CD4-positive, alpha-beta T cell (primary cell): Measurements from ENCODE around the gene CDK5R2. TPM values are rescaled to one million over a fixed set of nuclear protein-coding genes. Genes with fewer than 3 reads are reported as not detected.

Experiments used
- ATAC-seq: fragments of 200-7000 bp; cut with Tn5 transposase; one replicate; pipeline ENCODE4 v1.10.0; 2022; ENCODE audit warnings: mild to moderate bottlenecking; ENCODE audit not compliant: poor library complexity
- CTCF ChIA-PET: fragments of 350-600 bp; sonication (Branson Sonifier 250); formaldehyde crosslinking; loops from one replicate; lab custom pipeline; 2021; ENCODE audit warnings: antibody characterized with exemption, inconsistent platforms; lab: Charles Lee
- POLR2A ChIA-PET: fragments of 350-600 bp; sonication (Branson Sonifier 250); formaldehyde crosslinking; loops from one replicate; lab custom pipeline; 2021; ENCODE audit warnings: antibody characterized with exemption, inconsistent platforms; lab: Charles Lee
- DNase-seq, 14 experiments: peaks; one replicate each; pipeline ENCODE4 v3.0.0-alpha.2; 2013 to 2020; ENCODE audit warnings: mixed read lengths in 2 of 14
- H3K27ac ChIP-seq, 2 donors: one replicate each; pipeline versions ENCODE4 v1.5.1 to v1.7.0; 2013; ENCODE audit warnings: low read length in 2 of 2, low read depth in 1 of 2, mild to moderate bottlenecking in 1 of 2
- H3K27me3 ChIP-seq, 2 experiments: 1 replicate in 1 of 2; 2 replicates in 1 of 2; pipeline versions ENCODE4 v1.6.1 to v1.7.0; 2013; ENCODE audit warnings: low read length in 2 of 2, control low read depth in 1 of 2, mild to moderate bottlenecking in 1 of 2, moderate library complexity in 1 of 2; ENCODE audit not compliant: insufficient read depth in 2 of 2, control insufficient read depth in 1 of 2
- H3K36me3 ChIP-seq: one replicate; pipeline ENCODE4 v1.6.1; 2013; ENCODE audit warnings: low read length, control low read depth; ENCODE audit not compliant: insufficient read depth
- H3K4me1 ChIP-seq: one replicate; pipeline ENCODE4 v1.6.1; 2013; ENCODE audit warnings: low read length, control low read depth; ENCODE audit not compliant: insufficient read depth
- H3K4me3 ChIP-seq: one replicate; pipeline ENCODE4 v1.5.1; 2013; ENCODE audit warnings: mild to moderate bottlenecking, low read length, moderate library complexity
- H3K9me3 ChIP-seq, 2 experiments: 1 replicate in 1 of 2; 2 replicates in 1 of 2; pipeline versions ENCODE4 v1.6.1 to v1.7.0; 2013; ENCODE audit warnings: low read length in 2 of 2, mild to moderate bottlenecking in 2 of 2, control low read depth in 1 of 2, moderate library complexity in 1 of 2; ENCODE audit not compliant: control insufficient read depth in 1 of 2, insufficient read depth in 1 of 2
- H3K27ac Mint-ChIP-seq: one replicate; pipeline ENCODE4 v1.8.0; 2020; ENCODE audit warnings: mixed read lengths
- H3K27me3 Mint-ChIP-seq: one replicate; pipeline ENCODE4 v1.8.0; 2021; ENCODE audit warnings: mixed read lengths
- H3K36me3 Mint-ChIP-seq: one replicate; pipeline ENCODE4 v1.8.0; 2021; ENCODE audit warnings: low read depth, mixed read lengths
- H3K4me1 Mint-ChIP-seq: one replicate; pipeline ENCODE4 v1.8.0; 2021; ENCODE audit warnings: low read depth, mixed read lengths
- H3K4me3 Mint-ChIP-seq: one replicate; pipeline ENCODE4 v1.8.0; 2020; ENCODE audit warnings: mild to moderate bottlenecking, mixed read lengths
- H3K9me3 Mint-ChIP-seq: one replicate; pipeline ENCODE4 v1.8.0; 2020; ENCODE audit warnings: mixed read lengths
- CTCF ChIP-seq: fragments of 200-600 bp; IDR thresholded peaks from one replicate; pipeline ENCODE4 v1.8.0; 2022; ENCODE audit warnings: antibody characterized with exemption, mild to moderate bottlenecking
- intact Hi-C, 2 experiments: fragments of 100-400 bp; cut with DNase I in 1 of 2; cut with micrococcal nuclease in 1 of 2; formaldehyde crosslinking; loops; one replicate each; pipeline versions ENCODE4 v1.15.1 to v1.9.0; 2023 to 2025; cut with DNase I, micrococcal nuclease
- microRNA-seq: library from miRNA; unstranded; fragments of <30 nt; microRNA quantifications from one replicate; pipeline ENCODE4 v1.2.0, GENCODE V29; 2021; ENCODE audit warnings: borderline microRNAs expressed, borderline replicate concordance
- total RNA-seq, 174 experiments: library from RNA in 2 of 174; stranded (reverse) in 2 of 174; gene quantifications; one replicate each; pipeline ENCODE4 v1.2.3 and lab custom pipeline; 2021 to 2026

CDK5R2 gene
- total RNA-seq, 2 experiments from 2014 or later: not detected

- ATAC-seq (no peak), DNase-seq (no peak)
- no peaks in the 10 kb centered on the region for H3K4me1 ChIP-seq
- Mint-ChIP-seq H3K27ac (no peak overlapping the region), H3K27me3 (peaks cover 50% of the 10 kb centered on the region), H3K36me3 (no peaks in the 10 kb centered on the region), H3K4me3 (no peak overlapping the region), H3K9me3 (no peaks in the 10 kb centered on the region), H3K4me1 (no peaks in the 10 kb centered on the region)
- peaks cover 0 to 2% of the 10 kb centered on the region in 2 experiments for H3K9me3 ChIP-seq
- no peak overlapping the region for H3K27ac ChIP-seq
- H3K4me3 ChIP-seq: no peak overlapping the region
- no peak for TF ChIP-seq CTCF
- no peaks in the 10 kb centered on the region for H3K36me3 ChIP-seq
- CTCF ChIA-PET: interaction anchor here (0.6 to 1.3 kb wide), 4 partner anchors 15 to 123 kb away, joined by 3 to 5 read pairs (median 4); no protein-coding TSS in a partner anchor
- POLR2A ChIA-PET: no interaction called here
- intact Hi-C loops: no loop called here
- H3K27me3 ChIP-seq: peaks cover 15 to 17% of the 10 kb centered on the region in 2 experiments
Observed at GRCh38 chr2:219010873-219011272, 51.4 kb downstream of the CDK5R2 start.

Small RNA genes within 50 kb of the gene (microRNA-seq; reads per million reads assigned to microRNA genes)
- not detected for gene MIR375

Other genes with a start within 250 kb of the CDK5R2 start
- gene TTLL4, start 248.8 kb upstream of the CDK5R2 start, total RNA-seq: 10 to 100 TPM in 1 of 2 experiments, 1 to 10 TPM in 1; 7.3 to 10.8 TPM
- gene CYP27A1, start 177.5 kb upstream of the CDK5R2 start, total RNA-seq: under 1 TPM in 1 of 2 experiments, not detected in 1; 0.28 TPM
- gene PRKAG3, start 127.9 kb upstream of the CDK5R2 start, total RNA-seq: not detected
- not detected for gene WNT6, start 99.9 kb upstream of the CDK5R2 start, total RNA-seq
- 1 to 10 TPM; 4.8 to 6.6 TPM for gene WNT10A, start 78.8 kb upstream of the CDK5R2 start, total RNA-seq
- gene FEV, start 25.5 kb downstream of the CDK5R2 start, total RNA-seq: not detected
- not detected for gene CRYBA2, start 33.8 kb downstream of the CDK5R2 start, total RNA-seq
- gene CFAP65, start 81.8 kb downstream of the CDK5R2 start, total RNA-seq: not detected
- gene IHH, start 101.3 kb downstream of the CDK5R2 start, total RNA-seq: not detected
- 1 to 10 TPM; 7.2 to 8.5 TPM for gene NHEJ1, start 201.1 kb downstream of the CDK5R2 start, total RNA-seq
- under 1 TPM; 0.36 to 0.96 TPM for gene SLC23A3, start 210.4 kb downstream of the CDK5R2 start, total RNA-seq
- 10 to 100 TPM; 42.3 to 43.4 TPM for gene CNPPD1, start 217.3 kb downstream of the CDK5R2 start, total RNA-seq
- 10 to 100 TPM; 82.3 to 83.2 TPM for gene RETREG2, start 218.6 kb downstream of the CDK5R2 start, total RNA-seq
- 10 to 100 TPM; 65.9 to 67.4 TPM for gene ZFAND2B, start 247.1 kb downstream of the CDK5R2 start, total RNA-seq